NCI-H2029 (cell line): Measurements from ENCODE around the gene CDCA5.

Experiments used
- DNase-seq: peaks from one replicate; lab custom pipeline; 2025; lab: John Stamatoyannopoulos, UW

Gene CDCA5

DNA sequence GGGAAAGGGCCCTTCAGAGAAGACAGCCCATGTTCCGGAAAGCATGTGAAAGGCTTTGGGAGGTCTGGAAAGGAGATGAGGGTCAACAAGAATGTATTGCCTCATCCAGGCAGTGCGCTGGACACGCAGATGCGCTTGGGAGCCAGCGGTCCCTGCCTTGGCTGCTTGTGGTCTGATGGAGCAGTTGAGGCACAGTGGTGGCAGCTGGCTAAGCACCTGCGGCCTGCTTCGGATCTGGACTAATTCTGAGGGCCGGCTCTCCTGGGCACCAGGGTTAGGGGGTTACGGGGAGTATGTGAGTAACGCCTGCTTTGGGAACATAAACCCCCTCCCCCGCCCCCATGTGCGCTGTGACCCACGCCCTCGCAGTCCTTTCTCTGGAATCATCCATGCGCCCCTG, 23.2 kb upstream of the CDCA5 start:
- DNase-seq: no peak

- no peak for DNase-seq
Measured at GRCh38 chr11:65104628-65105027, 20.8 kb upstream of the CDCA5 start.

- DNase-seq: no peak
Measured at GRCh38 chr11:65103476-65103875, 19.6 kb upstream of the CDCA5 start.

GRCh38 chr11:65102142-65103095, 18.6 kb upstream of the CDCA5 start:
- DNase-seq: peak; percentile 85

DNA sequence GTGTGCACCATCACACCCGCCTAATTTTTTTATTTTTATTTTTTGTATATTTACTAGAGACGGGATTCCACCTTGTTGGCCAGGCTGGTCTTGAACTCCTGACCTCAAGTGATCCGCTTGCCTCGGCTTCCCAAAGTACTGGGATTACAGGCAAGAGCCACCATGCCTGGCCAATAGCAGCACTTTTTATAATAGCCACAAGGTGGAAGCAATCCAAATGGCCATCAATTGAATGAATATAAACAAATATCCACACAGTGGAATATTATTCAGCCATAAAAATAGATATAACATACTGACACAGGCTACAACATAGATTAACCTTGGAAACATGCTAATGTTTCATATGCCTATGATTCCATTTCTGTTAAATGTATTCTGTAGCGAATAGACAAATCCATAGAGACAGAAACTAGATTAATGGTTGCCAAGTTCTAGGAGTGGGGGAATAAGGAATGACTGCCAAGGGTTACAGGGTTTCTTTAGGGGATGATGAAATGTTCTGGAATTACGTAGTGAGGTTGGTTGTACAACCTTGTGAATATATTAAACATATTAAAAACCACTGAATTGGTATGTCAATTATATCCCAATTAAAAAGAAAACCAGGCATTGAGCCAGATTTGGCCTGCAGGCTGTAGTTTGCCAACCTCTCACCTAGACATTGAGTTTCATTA, 17.0 kb upstream of the CDCA5 start:
- DNase-seq: peak; percentile 56

DNA sequence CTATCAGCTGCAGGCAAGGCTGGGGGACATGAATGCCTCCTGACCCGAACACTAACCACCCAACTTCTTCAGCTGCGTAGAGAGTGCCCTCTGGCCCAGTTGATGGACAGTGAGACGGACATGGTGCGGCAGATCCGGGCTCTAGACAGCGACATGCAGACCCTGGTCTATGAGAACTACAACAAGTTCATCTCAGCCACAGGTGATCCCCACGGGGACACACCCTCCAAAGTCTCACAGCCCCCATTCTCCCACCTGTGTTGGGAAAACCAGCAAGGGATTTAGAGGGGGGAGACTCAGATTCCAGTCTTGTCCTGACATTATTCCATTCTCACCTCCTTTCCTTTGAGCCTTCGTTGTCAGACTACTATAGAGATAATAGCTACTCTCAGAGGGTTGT, 13.1 kb upstream of the CDCA5 start:
- no peak for DNase-seq

DNA sequence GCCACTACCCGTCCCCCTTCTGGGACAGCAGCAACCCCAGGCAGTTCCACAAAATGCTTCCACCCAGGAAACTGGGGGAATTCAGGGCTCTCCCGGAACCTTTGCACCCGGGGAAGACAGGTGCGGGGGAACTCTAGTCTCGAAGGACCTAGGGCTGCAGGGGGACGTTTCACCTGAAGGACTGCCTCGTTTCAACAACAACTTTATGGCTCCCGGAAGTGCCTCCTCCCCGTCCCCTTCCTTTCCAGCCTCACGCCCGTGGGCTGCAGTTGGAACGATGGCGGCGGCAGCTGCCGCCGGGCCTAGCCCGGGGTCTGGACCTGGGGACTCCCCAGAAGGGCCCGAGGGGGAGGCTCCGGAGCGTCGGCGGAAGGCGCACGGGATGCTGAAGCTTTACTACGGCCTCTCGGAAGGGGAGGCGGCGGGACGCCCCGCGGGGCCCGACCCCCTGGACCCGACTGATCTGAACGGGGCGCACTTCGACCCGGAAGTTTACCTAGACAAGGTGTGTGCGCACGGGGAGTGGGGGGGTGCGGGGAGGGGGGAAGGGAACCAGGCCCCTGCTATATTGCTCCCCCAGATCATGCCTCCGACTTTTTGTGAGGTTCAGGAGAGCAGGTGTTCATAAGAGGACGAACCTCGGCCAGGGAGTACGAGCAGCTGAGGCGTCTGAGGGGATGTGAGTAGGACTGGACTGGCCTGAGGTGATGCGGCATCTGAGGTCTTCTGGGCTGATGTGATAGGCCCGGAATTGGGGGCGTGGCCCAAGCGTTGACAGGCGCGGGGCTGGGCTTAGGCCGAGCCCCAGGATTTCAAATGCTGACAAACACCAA, 12.3 kb upstream of the CDCA5 start, which contains the start of gene VPS51:
TSS of gene VPS51 (plus strand) at position 241 of the 833 bp plus-strand sequence. CDS start at position 278, 37 bp downstream.
- DNase-seq: peak; percentile 86

- DNase-seq: no peak
Measured at GRCh38 chr11:65095427-65095826, 11.6 kb upstream of the CDCA5 start.

DNA sequence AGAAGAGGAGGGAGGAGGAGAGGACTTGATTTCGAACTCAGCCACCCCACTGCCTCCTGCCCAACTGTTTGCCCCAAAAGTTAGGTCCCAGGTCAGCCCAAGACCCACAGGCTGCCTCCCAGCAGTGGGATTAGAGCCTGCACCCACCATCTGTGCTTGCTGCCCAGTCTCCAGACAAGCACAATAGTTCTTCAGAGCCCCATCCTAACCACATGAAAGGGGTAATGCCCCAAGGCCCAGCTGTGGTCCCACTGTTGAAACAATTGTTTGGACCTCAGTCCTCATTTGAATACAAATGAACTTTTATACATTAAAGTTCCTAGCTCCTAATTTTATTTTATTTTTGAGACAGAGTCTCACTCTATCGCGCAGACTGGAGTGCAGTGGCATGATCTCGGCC, 6.8 kb upstream of the CDCA5 start:
- no peak for DNase-seq

DNA sequence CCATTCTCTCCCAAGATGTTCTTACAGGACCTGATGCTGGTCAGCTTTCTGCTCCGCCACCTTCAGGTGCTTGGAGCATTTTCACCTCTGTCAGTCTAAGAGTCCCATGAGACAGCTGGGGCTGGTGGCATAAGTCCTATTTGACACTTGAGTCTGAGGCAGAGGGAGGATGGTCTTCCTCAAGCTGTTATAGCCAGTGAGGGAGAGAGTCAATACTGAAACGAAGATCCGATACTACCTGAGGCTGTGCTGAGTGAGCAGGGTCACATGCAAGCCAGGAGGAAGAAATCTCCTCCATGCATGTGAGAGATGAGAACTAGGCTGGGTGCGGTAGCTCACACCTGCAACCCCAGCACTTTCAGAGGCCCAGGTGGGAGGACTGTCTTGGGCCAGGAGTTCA, 5.8 kb upstream of the CDCA5 start:
- DNase-seq: no peak

GRCh38 chr11:65087827-65088226, 4.0 kb upstream of the CDCA5 start:
- DNase-seq: no peak

GRCh38 chr11:65087216-65087615, 3.4 kb upstream of the CDCA5 start:
- DNase-seq: no peak

GRCh38 chr11:65086809-65087208, 3.0 kb upstream of the CDCA5 start:
- DNase-seq: no peak

GRCh38 chr11:65085446-65085845, 1.6 kb upstream of the CDCA5 start:
- DNase-seq: no peak

DNA sequence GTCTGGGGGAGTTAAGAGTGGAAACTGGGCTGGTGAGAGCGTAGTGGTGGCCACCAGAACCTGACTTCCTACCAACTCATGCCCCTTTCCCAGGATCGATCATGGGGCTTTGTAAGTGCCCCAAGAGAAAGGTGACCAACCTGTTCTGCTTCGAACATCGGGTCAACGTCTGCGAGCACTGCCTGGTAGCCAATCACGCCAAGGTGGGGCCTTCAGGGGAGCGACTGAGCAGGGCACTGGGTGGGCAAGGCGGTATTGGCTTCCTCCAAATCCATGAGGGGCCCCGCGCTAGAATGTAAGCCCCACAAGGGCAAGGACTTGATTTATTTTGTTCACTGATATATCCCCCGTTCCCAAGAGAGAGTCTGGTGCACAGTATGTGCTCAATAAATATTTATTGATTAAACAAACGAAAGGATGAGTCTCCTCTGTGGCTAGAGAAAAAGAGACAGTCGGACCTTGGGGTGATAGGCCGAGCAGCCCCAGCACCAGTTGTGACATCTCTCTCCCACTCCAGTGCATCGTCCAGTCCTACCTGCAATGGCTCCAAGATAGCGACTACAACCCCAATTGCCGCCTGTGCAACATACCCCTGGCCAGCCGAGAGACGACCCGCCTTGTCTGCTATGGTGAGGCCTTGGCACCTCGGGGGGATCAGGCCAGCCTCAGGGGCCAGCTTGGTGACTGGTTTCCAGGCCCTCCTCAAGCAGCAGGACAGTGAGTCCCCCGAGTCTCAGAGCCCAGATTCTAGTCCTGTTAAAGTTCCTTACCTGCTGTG, 947 bp upstream of the CDCA5 start:
- DNase-seq: no peak

DNA sequence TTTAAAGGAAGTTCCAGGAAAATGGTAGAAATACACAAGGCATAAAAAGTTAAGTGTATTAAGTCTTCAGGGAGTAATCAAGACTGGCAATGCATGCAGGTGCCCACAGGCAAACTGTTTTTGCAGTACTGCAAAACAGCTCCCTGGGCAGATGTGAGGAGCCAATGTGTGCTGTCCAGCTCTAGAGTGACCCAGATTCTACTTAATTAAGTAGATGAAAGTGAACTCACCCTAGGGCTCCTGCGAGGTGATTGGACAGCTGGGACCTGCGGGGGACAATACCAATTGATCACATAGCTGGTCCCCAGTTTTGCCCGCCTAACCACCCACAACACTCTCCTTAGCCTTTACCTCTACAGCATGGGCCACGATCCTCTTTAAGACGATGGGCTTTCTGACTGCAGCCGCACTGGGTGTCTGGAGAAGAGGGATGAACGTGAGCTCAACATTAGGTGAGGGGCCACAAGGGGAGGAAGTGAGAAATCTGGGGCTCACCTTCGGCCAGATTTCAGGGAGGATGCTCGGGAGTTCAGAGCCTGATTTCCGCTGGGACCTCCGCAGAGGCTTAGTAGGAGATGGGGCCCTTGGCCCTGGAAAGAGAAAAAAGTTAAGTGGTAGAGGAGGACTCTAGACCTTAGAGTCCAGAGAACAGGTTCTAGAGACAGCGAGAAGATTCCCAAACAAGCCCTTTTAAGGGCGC, 556 bp downstream of the CDCA5 start:
- DNase-seq: no peak

- DNase-seq: no peak
Measured at GRCh38 chr11:65078786-65079342, 5.0 kb downstream of the CDCA5 start.

DNA sequence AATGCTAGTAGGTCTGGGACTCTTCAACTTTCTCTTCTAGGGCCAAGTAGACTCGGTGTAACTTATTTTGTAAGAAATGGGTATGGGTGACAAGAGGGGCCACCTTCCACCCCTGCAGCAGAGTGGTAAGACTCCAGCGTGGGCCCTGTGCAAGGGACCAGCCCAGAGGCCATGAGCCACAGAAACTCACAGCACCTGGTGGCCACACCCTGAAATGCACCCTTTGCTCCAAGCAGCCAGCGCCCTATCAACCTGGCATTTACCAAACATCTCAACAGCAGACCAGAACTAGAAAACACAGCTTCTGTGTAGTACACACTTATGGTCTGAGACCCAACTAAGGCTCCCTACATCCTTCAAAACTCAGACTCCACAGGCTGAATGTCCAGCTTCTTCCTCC, 5.7 kb downstream of the CDCA5 start:
- DNase-seq: peak; percentile 29

GRCh38 chr11:65077451-65077850, 6.4 kb downstream of the CDCA5 start:
- no peak for DNase-seq

- no peak for DNase-seq
Measured at GRCh38 chr11:65072631-65072966, 11.2 kb downstream of the CDCA5 start.
